ENCODE results near the gene S100A3.

Gene S100A3

GRCh38 chr1:153553830-153554541 is 4.9 kb upstream of the S100A3 start:
- H2AFZ ChIP-seq (ENCODE audit: low read depth), result no peak overlapping the region
- no peaks in the 10 kb centered on the region for H3K79me2 ChIP-seq (ENCODE audit: insufficient read depth, low read depth)
- H3K36me3 ChIP-seq (ENCODE audit: insufficient read depth), result no peaks in the 10 kb centered on the region
- no peaks in the 10 kb centered on the region for H3K4me1 ChIP-seq (ENCODE audit: low read depth, poor library complexity, severe bottlenecking)
- no peak overlapping the region for H3K9ac ChIP-seq
- no peaks in the 10 kb centered on the region for H3K27me3 ChIP-seq (ENCODE audit: insufficient read depth, low read depth)
- no peaks in the 10 kb centered on the region for H4K20me1 ChIP-seq (ENCODE audit: insufficient read depth)
- no peak overlapping the region for H3K27ac ChIP-seq
- H3K4me3 ChIP-seq (IDR thresholded peaks at IDR 0.05; ENCODE audit: insufficient read depth, low read depth, low read length), result no peak overlapping the region
- TF ChIP-seq CTCF (conservative IDR thresholded peaks at IDR 0.05; ENCODE audit: low read depth, low read length), result no peak
- H3K4me2 ChIP-seq, result no peak overlapping the region

- H3K36me3 ChIP-seq (ENCODE audit: insufficient read depth), result no peaks in the 10 kb centered on the region
- H3K27me3 ChIP-seq (ENCODE audit: insufficient read depth, low read depth), result no peaks in the 10 kb centered on the region
- H3K4me3 ChIP-seq (IDR thresholded peaks at IDR 0.05; ENCODE audit: insufficient read depth, low read depth, low read length), result no peak overlapping the region
- no peaks in the 10 kb centered on the region for H3K4me1 ChIP-seq (ENCODE audit: low read depth, poor library complexity, severe bottlenecking)
- H2AFZ ChIP-seq (ENCODE audit: low read depth), result no peak overlapping the region
- no peak overlapping the region for H3K4me2 ChIP-seq
- no peaks in the 10 kb centered on the region for H4K20me1 ChIP-seq (ENCODE audit: insufficient read depth)
- H3K9ac ChIP-seq, result no peak overlapping the region
- TF ChIP-seq CTCF (conservative IDR thresholded peaks at IDR 0.05; ENCODE audit: low read depth, low read length), result no peak
- H3K27ac ChIP-seq, result no peak overlapping the region
- no peaks in the 10 kb centered on the region for H3K79me2 ChIP-seq (ENCODE audit: insufficient read depth, low read depth)
Measured at GRCh38 chr1:153553096-153553495, 4.0 kb upstream of the S100A3 start.

GRCh38 chr1:153552335-153552734 is 3.3 kb upstream of the S100A3 start:
- Histone ChIP-seq H4K20me1 (ENCODE audit: insufficient read depth) (no peaks in the 10 kb centered on the region), H3K27ac (no peak overlapping the region), H3K79me2 (ENCODE audit: insufficient read depth, low read depth) (no peaks in the 10 kb centered on the region), H2AFZ (ENCODE audit: low read depth) (no peak overlapping the region), H3K27me3 (ENCODE audit: insufficient read depth, low read depth) (no peaks in the 10 kb centered on the region), H3K4me3 (IDR thresholded peaks at IDR 0.05; ENCODE audit: insufficient read depth, low read depth, low read length) (no peak overlapping the region), H3K9ac (no peak overlapping the region), H3K36me3 (ENCODE audit: insufficient read depth) (no peaks in the 10 kb centered on the region), H3K4me1 (ENCODE audit: low read depth, poor library complexity, severe bottlenecking) (no peaks in the 10 kb centered on the region), H3K4me2 (no peak overlapping the region)
- TF ChIP-seq CTCF (conservative IDR thresholded peaks at IDR 0.05; ENCODE audit: low read depth, low read length), result no peak

- Histone ChIP-seq H3K4me1 (ENCODE audit: low read depth, poor library complexity, severe bottlenecking) (peaks cover 6% of the 10 kb centered on the region), H4K20me1 (ENCODE audit: insufficient read depth) (no peaks in the 10 kb centered on the region), H3K27ac (no peak overlapping the region), H3K4me3 (IDR thresholded peaks at IDR 0.05; ENCODE audit: insufficient read depth, low read depth, low read length) (no peak overlapping the region), H2AFZ (ENCODE audit: low read depth) (no peak overlapping the region), H3K27me3 (ENCODE audit: insufficient read depth, low read depth) (no peaks in the 10 kb centered on the region), H3K79me2 (ENCODE audit: insufficient read depth, low read depth) (no peaks in the 10 kb centered on the region), H3K4me2 (no peak overlapping the region), H3K9ac (no peak overlapping the region), H3K36me3 (ENCODE audit: insufficient read depth) (no peaks in the 10 kb centered on the region)
- no peak for TF ChIP-seq CTCF (conservative IDR thresholded peaks at IDR 0.05; ENCODE audit: low read depth, low read length)
Measured at GRCh38 chr1:153550827-153551500, 1.9 kb upstream of the S100A3 start.

All from KMS-11 (cell line).